ENCODE data around the gene BACE2.

GRCh38 chr21:41208376-41208763 is 40.4 kb downstream of the BACE2 start:
- TF ChIP-seq REXO4 (CRISPR knock-in tag; IDR thresholded peaks at IDR 0.05; ENCODE audit: borderline replicate concordance) (no peak), EZH2 (conservative IDR thresholded peaks at IDR 0.05; ENCODE audit: low read depth, low read length) (no peak), ZNF841 (CRISPR knock-in tag; IDR thresholded peaks at IDR 0.05; ENCODE audit: borderline replicate concordance) (no peak), TFDP1 (CRISPR knock-in tag; IDR thresholded peaks at IDR 0.05; ENCODE audit: borderline replicate concordance) (no peak), CHD2 (IDR thresholded peaks at IDR 0.05; ENCODE audit: low read depth, low read length) (no peak), ZBTB40 (IDR thresholded peaks at IDR 0.05) (no peak), ZBTB40 (CRISPR knock-in tag; IDR thresholded peaks at IDR 0.05) (no peak)
